GM19193 (cell line): ENCODE measurements around the gene CKS1B.

Experiments
- POLR2A ChIP-seq: IDR thresholded peaks from 4 replicates; pipeline ENCODE4 v1.6.1; 2011; ENCODE audit not compliant: insufficient read depth, insufficient read length; ENCODE audit errors: extremely low read depth

The CKS1B gene

DNA sequence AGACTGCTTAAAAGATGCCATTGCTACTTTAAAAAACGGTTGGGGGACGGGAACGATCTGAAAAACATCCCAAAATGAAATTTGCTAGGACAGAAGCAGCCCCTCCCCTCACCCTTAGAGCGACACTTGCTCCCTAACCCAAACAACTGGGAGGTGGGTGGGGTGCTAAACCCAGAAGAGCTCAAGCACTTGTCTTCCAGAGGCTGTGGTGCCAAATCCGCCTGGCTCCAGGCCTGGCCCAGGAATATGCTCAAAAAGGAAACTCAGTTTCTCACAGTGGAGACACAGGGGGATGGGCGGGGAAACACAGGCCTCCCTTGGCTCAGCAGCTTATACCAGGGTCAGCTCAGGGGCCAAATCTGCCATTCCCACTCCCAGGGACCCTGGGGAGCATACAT is 17.9 kb upstream of the CKS1B start:
- no peak for TF ChIP-seq POLR2A

DNA sequence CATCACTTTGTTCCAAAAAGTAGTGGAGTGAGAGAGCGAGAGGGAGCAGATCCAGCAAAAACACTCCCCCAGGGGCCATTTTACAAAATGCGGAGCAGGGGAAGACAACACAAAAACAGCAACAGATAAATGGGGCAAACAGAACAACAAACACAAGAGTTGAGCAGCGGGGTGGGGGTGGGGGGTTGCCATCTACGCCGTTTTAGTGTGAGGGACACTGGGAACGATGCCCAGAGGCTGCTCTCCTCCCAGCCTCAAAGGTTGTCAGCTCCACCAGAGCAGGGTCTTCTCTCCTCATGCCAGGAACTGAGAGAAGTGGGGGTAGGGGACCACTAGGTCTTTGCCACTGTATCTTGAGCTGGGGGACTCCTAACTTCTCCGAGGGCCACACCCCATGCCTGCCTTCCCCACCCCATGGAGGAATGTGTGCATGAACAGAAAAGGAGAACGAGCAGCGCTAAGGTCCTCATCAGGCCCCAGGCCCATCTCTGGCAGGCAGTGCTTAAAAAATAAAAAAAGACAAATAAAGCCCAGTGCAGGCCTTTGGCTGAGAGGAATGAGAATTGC is 17.3 kb upstream of the CKS1B start:
- no peak for TF ChIP-seq POLR2A

DNA sequence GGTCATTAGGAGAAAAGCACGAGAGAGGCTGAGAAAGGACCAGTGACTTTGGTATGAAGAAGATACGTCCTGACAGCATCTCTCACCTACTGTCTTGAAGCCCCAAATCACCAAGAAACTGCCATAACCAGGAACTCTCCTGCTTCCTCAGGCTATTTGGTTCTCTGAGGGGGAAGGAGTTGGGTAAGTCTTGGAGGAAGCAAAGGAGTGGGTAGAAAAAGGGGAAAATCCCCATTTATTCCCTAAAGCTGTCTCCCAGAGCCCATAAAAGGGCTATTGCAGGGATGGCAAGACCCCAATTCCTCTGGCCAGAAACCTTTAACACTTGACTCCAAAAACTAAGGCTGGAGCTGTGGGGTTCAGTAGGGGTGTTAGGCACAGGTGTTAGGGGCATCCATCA is 16.4 kb upstream of the CKS1B start:
- TF ChIP-seq POLR2A, result no peak

GRCh38 chr1:154958681-154959425 is 15.6 kb upstream of the CKS1B start:
- no peak for TF ChIP-seq POLR2A

- TF ChIP-seq POLR2A, result no peak
These were observed 15.1 kb upstream of the CKS1B start for GRCh38 chr1:154959426-154959780.

GRCh38 chr1:154960446-154961136 is 13.9 kb upstream of the CKS1B start:
- TF ChIP-seq POLR2A, result no peak

DNA sequence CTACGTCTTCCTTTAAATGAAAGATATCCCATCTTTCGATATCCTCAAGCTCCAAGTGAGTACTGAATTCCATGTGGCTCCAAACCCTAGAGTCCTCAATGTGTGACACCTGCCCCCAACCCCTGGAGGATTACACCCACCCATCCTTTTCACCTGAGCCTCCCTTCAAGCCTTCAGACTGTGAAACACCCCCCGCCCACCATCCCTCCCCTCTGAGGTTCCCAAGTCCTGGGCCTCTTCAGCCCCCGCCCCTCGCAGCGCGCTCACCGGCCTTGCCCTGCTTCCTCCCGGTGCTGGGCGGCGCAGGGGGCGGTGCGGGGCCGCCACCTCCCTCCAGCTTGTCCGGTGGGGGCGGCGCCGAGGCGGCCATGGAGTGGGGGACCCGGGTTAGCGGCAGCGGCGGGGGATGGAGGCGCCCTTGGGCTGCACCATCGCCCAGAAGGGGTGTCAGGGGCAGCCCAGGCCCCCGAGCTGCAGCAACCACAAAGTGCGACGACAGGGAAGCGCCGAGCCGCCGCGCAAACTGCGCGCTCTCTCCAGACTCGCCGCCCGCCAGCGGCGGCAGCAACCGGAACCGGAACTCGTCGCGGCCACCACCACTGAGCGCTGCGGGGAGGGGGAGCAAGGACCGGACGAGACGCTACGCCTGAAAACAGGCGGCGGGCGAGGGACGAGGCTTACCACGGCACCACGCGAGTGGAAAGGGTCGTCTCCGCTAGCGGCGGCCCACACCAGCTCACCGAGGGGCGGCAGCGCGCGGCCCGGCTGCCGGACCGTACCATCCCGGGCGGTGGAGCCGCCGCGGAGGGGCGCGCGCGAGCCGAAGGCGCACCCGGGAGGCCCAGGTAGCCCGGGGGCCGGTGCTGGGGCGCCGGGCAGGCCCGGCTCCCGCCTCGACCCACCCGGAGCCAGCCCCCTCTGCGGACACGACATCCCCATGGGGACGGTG is 13.0 kb upstream of the CKS1B start, which contains the start of gene PYGO2:
Gene PYGO2, minus strand, starts transcription at position 576 of the 949 bp plus-strand sequence. Its CDS starts 206 bp downstream, at position 370.
- TF ChIP-seq POLR2A, result peak; percentile 93

- TF ChIP-seq POLR2A, result no peak
These were observed 12.2 kb upstream of the CKS1B start for GRCh38 chr1:154962156-154962749.

DNA sequence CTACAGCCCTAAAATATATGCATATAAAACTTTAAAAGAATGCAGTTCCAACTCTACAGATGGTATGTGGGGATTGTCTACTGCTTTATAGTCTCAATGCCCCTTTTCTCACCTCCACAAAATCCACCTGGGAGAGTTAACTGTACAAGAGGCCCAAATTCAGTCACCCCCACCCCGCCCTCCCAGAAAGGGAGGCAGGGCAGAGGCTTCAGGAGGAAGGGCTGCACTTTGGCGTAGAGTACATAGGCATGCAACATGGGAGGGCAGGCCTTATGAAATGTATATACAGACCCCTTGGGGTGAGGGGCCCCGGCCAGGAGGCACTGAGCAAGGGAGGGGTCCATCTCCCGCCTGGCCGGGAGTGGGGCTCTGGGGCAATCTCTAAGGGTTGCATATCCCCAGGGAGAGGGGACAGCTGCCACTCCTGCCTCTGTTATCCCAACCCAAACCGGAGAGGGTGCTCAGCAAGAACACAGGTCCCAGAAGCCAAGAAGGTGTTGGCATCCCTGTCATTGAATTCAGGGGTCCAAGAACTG is 11.6 kb upstream of the CKS1B start:
- no peak for TF ChIP-seq POLR2A

DNA sequence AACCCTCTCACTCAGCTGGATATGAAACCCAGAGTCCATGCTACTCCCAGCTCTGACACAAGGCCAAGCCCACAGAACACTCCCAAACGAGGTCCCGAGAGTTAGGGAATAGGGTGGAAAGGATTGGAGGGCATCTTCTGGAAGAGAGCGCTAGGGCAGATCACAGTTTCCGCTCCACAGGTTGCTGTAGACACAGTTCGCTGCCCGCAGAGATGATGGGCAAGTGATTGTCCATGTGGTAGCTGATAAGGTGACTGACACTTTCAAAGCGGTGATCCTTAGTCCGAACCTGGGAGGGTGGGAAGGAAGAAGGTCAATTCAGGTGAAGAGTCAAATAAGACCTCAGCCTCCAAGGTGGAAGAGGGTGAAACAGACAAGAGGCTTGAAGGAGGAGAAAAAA is 10.8 kb upstream of the CKS1B start:
- no peak for TF ChIP-seq POLR2A

GRCh38 chr1:154964359-154964758 is 10.1 kb upstream of the CKS1B start:
- TF ChIP-seq POLR2A, result no peak

GRCh38 chr1:154966111-154966510 is 8.4 kb upstream of the CKS1B start:
- no peak for TF ChIP-seq POLR2A

DNA sequence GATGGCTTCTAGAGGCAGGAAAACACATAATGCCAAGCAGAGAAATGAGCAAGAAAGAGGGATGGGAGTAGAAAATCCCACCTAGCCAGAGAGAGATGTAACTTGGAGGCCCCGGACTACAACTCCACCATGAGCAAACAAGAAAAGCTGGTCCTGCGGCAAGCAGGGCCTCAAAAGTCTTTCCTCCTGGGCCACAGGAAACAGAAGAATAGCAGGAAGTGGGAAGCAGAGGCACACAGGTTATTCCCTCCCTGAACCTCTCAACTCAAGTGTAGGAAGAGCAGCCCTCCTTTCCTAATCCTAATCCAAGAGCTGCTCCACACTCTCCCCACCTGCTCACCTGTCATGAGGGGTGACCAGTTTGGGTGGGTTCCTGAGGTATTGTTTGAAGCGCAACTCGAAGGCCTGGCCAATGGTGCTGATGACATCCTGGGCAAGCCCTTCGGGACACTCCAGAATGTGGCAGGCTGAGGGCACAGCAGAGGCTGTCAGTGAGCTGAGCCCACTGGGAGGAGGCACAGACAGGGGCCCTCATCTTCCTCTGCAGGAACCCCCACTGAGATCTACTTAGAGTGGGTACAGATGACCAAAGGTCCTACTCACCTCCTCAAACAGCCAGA is 7.0 kb upstream of the CKS1B start:
- no peak for TF ChIP-seq POLR2A

DNA sequence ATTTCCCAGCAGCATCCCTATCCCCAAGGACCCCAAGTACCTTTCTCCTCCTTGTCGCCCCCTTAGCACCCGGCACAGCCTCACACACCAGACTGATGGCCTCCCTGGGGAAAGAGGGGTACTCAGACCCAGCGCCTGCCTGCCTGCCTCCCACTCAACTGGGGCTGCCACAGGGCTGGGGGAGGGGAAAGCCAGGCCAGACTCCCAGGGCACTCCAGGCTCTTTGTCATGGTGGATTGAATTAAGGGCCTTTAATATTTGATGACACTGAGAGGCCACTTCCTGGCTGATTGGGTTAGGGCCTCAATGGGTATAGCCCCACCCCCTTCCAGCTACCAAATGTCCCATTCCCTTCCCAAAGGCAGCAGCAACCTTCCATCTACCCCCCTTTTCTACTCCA is 5.8 kb upstream of the CKS1B start:
- TF ChIP-seq POLR2A, result no peak
